ENCODE measurements around the gene OSER1.

OSER1 gene

DNA sequence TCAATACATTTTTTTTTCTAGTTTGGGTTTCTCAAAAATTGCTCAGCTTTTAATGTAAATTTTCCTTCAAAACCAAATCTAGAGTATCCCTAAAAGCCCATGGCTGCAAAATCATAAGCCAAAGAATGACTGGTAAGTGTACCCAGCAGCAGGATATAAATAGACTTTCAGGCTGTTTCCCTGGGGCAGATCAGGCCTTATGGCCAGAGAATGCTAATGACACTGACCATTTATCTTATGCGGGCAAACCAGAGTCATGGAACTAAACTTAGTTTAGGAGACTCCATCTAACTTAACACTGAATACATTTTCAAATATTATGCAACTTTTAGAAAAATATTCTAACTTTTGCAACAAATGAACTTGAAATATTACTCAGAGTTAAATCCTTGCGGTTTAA is 7.4 kb downstream of the OSER1 start:
- Histone ChIP-seq H3K36me3 (ENCODE audit: control insufficient read depth, low read length) (peaks cover 82% of the 10 kb centered on the region), H3K9me2 (replicated peaks; ENCODE audit: control insufficient read depth, low read length) (no peaks in the 10 kb centered on the region), H3K4me1 (ENCODE audit: control insufficient read depth, low read length) (peaks cover 14% of the 10 kb centered on the region), H3K9me3 (ENCODE audit: control insufficient read depth, insufficient read depth, low read length) (no peaks in the 10 kb centered on the region), H3K27ac (ENCODE audit: low read depth, low read length) (no peak overlapping the region), H3K4me2 (ENCODE audit: low read length) (no peak overlapping the region), H3F3A (ENCODE audit: control insufficient read depth, insufficient read depth) (no peaks in the 10 kb centered on the region), H4K20me1 (ENCODE audit: control insufficient read depth, insufficient read depth, low read depth, low read length) (peaks cover 1% of the 10 kb centered on the region; the same call in 1 of the 2 replicates), H3K4me3 (ENCODE audit: low read length) (no peak overlapping the region), H3K79me2 (ENCODE audit: control insufficient read depth, low read length) (peaks cover 57% of the 10 kb centered on the region), H3K27me3 (ENCODE audit: control insufficient read depth, low read length) (no peaks in the 10 kb centered on the region)
- no peak for TF ChIP-seq EZH2phosphoT487 (IDR thresholded peaks at IDR 0.05; ENCODE audit: borderline replicate concordance, low read length)
- TF ChIP-seq CTCF (IDR thresholded peaks at IDR 0.05; ENCODE audit: low read depth, low read length, poor library complexity, severe bottlenecking) = no peak

- Histone ChIP-seq H3K79me2 (ENCODE audit: control insufficient read depth, low read length) (peaks cover 35% of the 10 kb centered on the region), H3K9me3 (ENCODE audit: control insufficient read depth, insufficient read depth, low read length) (no peaks in the 10 kb centered on the region)
- TF ChIP-seq EZH2phosphoT487 (IDR thresholded peaks at IDR 0.05; ENCODE audit: borderline replicate concordance, low read length) (no peak), CTCF (IDR thresholded peaks at IDR 0.05; ENCODE audit: low read depth, low read length, poor library complexity, severe bottlenecking) (no peak)
These were observed 9.6 kb downstream of the OSER1 start for GRCh38 chr20:44200983-44201382.

DNA sequence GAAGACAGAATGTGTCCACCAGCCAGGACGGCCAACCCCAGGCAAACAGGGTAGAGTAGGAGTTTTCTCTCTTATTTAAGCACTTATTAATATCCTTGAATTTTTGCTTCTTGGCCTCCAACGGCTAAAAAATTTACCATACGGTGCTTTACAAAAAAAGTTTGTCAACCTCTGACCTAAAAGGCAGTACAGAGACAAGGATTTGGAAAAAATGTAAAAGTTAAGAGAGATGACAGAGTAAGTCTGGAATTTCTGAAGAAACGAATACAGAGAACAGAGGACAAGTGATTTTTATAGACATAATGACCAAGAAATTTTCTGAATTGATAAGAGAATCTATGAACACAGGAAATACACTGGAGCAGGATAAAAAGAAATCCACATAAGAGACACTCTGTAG is 10.2 kb downstream of the OSER1 start:
- H3K27ac ChIP-seq (ENCODE audit: low read depth, low read length) = no peak overlapping the region
- peaks cover 80% of the 10 kb centered on the region for H3K36me3 ChIP-seq (ENCODE audit: control insufficient read depth, low read length)
- no peaks in the 10 kb centered on the region for H3K9me2 ChIP-seq (replicated peaks; ENCODE audit: control insufficient read depth, low read length)
- no peaks in the 10 kb centered on the region for H3K4me1 ChIP-seq (ENCODE audit: control insufficient read depth, low read length)
- no peak overlapping the region for H3K4me2 ChIP-seq (ENCODE audit: low read length)
- no peaks in the 10 kb centered on the region for H4K20me1 ChIP-seq (ENCODE audit: control insufficient read depth, insufficient read depth, low read depth, low read length)
- H3K4me3 ChIP-seq (ENCODE audit: low read length) = no peak overlapping the region
- no peak for TF ChIP-seq EZH2phosphoT487 (IDR thresholded peaks at IDR 0.05; ENCODE audit: borderline replicate concordance, low read length)
- no peak for TF ChIP-seq CTCF (IDR thresholded peaks at IDR 0.05; ENCODE audit: low read depth, low read length, poor library complexity, severe bottlenecking)
- H3K79me2 ChIP-seq (ENCODE audit: control insufficient read depth, low read length) = peaks cover 30% of the 10 kb centered on the region
- H3K9me3 ChIP-seq (ENCODE audit: control insufficient read depth, insufficient read depth, low read length) = no peaks in the 10 kb centered on the region
- H3K27me3 ChIP-seq (ENCODE audit: control insufficient read depth, low read length) = no peaks in the 10 kb centered on the region
- H3F3A ChIP-seq (ENCODE audit: control insufficient read depth, insufficient read depth) = no peaks in the 10 kb centered on the region; the same call in 1 of the 2 replicates

More at GRCh38 chr20:44200983-44201382, 9.6 kb downstream of the OSER1 start:
- Histone ChIP-seq H3F3A (ENCODE audit: control insufficient read depth, insufficient read depth) (no peaks in the 10 kb centered on the region), H3K9me2 (replicated peaks; ENCODE audit: control insufficient read depth, low read length) (no peaks in the 10 kb centered on the region), H3K4me1 (ENCODE audit: control insufficient read depth, low read length) (no peaks in the 10 kb centered on the region), H3K4me3 (ENCODE audit: low read length) (no peak overlapping the region), H4K20me1 (ENCODE audit: control insufficient read depth, insufficient read depth, low read depth, low read length) (no peaks in the 10 kb centered on the region), H3K4me2 (ENCODE audit: low read length) (no peak overlapping the region), H3K27me3 (ENCODE audit: control insufficient read depth, low read length) (no peaks in the 10 kb centered on the region), H3K27ac (ENCODE audit: low read depth, low read length) (no peak overlapping the region), H3K36me3 (ENCODE audit: control insufficient read depth, low read length) (peaks cover 84% of the 10 kb centered on the region)
